K562 (cell line): ENCODE results near the gene RNPEP. TPM values are rescaled to one million over a fixed set of nuclear protein-coding genes. Genes with fewer than 3 reads are reported as not detected.

ENCODE experiments used
- CTCF ChIP-seq, 3 experiments: IDR thresholded peaks in 2 of 3; conservative IDR thresholded peaks in 1 of 3; 2 replicates each; pipeline ENCODE4 v1.5.1; 2011 to 2012; ENCODE audit warnings: low read length in 3 of 3, mild to moderate bottlenecking in 3 of 3, control low read depth in 2 of 3, improper control_type of control experiment in 1 of 3, inconsistent platforms in 1 of 3, low read depth in 1 of 3, mixed read lengths in 1 of 3, moderate library complexity in 1 of 3; ENCODE audit not compliant: insufficient read depth in 2 of 3
- E2F4 ChIP-seq: sonication (generic); formaldehyde crosslinking; IDR thresholded peaks from 2 replicates; pipeline ENCODE4 v1.8.0; 2022; ENCODE audit warnings: mild to moderate bottlenecking, low read depth, missing genetic modification reagents
- MEF2A ChIP-seq: IDR thresholded peaks from 2 replicates; pipeline ENCODE4 v1.6.1; 2011; ENCODE audit warnings: low read depth, mild to moderate bottlenecking, low read length, moderate library complexity; ENCODE audit not compliant: control insufficient read depth
- NRF1 ChIP-seq, 2 experiments: fragments of 450-650 bp; IDR thresholded peaks in 1 of 2; conservative IDR thresholded peaks in 1 of 2; 2 replicates each; pipeline ENCODE4 v1.6.1; 2014; ENCODE audit warnings: mild to moderate bottlenecking in 2 of 2
- RERE ChIP-seq: sonication (generic); formaldehyde crosslinking; IDR thresholded peaks from 2 replicates; pipeline ENCODE4 v1.8.0; 2023; ENCODE audit warnings: missing genetic modification reagents, mild to moderate bottlenecking, borderline replicate concordance
- TOE1 ChIP-seq, 2 experiments: fragments of 450-650 bp in 1 of 2; sonication (generic) in 1 of 2; formaldehyde crosslinking in 1 of 2; IDR thresholded peaks; 2 replicates each; pipeline versions ENCODE4 v1.7.1 to v1.8.0; 2016 to 2022; ENCODE audit warnings: borderline replicate concordance in 2 of 2, mild to moderate bottlenecking in 2 of 2, antibody characterized with exemption in 1 of 2, inconsistent platforms in 1 of 2, low read depth in 1 of 2, missing genetic modification reagents in 1 of 2, moderate library complexity in 1 of 2
- ZBTB1 ChIP-seq: sonication (generic); formaldehyde crosslinking; IDR thresholded peaks from 2 replicates; pipeline ENCODE4 v1.8.1; 2023; ENCODE audit warnings: missing genetic modification reagents, low read depth, mild to moderate bottlenecking, borderline replicate concordance
- ZBTB43 ChIP-seq: sonication (generic); formaldehyde crosslinking; IDR thresholded peaks from 2 replicates; pipeline ENCODE4 v1.8.0; 2023; ENCODE audit warnings: mild to moderate bottlenecking, missing genetic modification reagents
- polyA plus RNA-seq, 8 experiments: library from polyadenylated mRNA; depleted of rRNA in 4 of 8; stranded (reverse) in 5 of 8; unstranded in 3 of 8; fragments of >200 nt; fragmentation: Nextera tagmentation in 2 of 8; fragmentation: Illumina TruSeq in 1 of 8; extraction: Ambion mirVana in 2 of 8; extraction: Trizol in 1 of 8; gene quantifications; 2 replicates each; pipeline versions ENCODE4 v1.2.1 to v1.2.3, GENCODE V29; 2011 to 2014; ENCODE audit warnings: inconsistent platforms in 1 of 8, missing spikeins in 1 of 8
- total RNA-seq, 7 experiments: library from RNA; depleted of rRNA in 6 of 7; stranded (reverse); fragments of >200 nt in 6 of 7; fragmentation: Illumina TruSeq in 2 of 7; extraction: Trizol in 2 of 7; gene quantifications; 2 replicates each; pipeline versions ENCODE4 v1.2.1 to v1.2.3, GENCODE V29; 2011 to 2021; ENCODE audit warnings: low replicate concordance in 1 of 7

RNPEP gene
- total and polyA plus RNA-seq, 9 of the 15 experiments (the other 6 are each of a cell fraction or from before 2014, with no cell fraction given), result 27.5 to 131 (median 63.4) TPM

- TF ChIP-seq RERE (CRISPR knock-in tag), result no peak
- TF ChIP-seq CTCF (IDR thresholded peaks at IDR 0.05 in 2 of 3, conservative IDR thresholded peaks at IDR 0.05 in 1 of 3; ENCODE audit: insufficient read depth in 2 of 3, low read depth in 1 of 3, low read length in 3 of 3), result no peak
- TF ChIP-seq E2F4 (CRISPR knock-in tag), result peak; percentile 14; the same call in 1 of the 2 replicates
- peak in 1 of 2 experiments; percentile 2; a peak in 2 of 4 replicates for TF ChIP-seq NRF1 (conservative IDR thresholded peaks at IDR 0.05 in 1 of 2, IDR thresholded peaks at IDR 0.05 in 1 of 2)
- TF ChIP-seq ZBTB43 (CRISPR knock-in tag), result no peak
- 0 out of 2 replicates have a peak, but pooled peaks have one; percentile 7 for TF ChIP-seq ZBTB1
- no peak for TF ChIP-seq TOE1 (IDR thresholded peaks at IDR 0.05; ENCODE audit: borderline replicate concordance)
- 0 out of 2 replicates have a peak, but pooled peaks have one; percentile 29 for TF ChIP-seq TOE1 (CRISPR knock-in tag; IDR thresholded peaks at IDR 0.05; ENCODE audit: borderline replicate concordance, low read depth)
- TF ChIP-seq MEF2A, result 0 out of 2 replicates have a peak, but pooled peaks have one; percentile 22
These were observed 296 bp upstream of the RNPEP start (continued) for GRCh38 chr1:201982082-201982622.
